ENCODE data around the gene PRX. TPM values are rescaled to one million over a fixed set of nuclear protein-coding genes. Genes with fewer than 3 reads are reported as not detected.

Gene PRX
- polyA plus RNA-seq, 3 donors = 0.13 to 0.76 TPM; not detected in 1

DNA sequence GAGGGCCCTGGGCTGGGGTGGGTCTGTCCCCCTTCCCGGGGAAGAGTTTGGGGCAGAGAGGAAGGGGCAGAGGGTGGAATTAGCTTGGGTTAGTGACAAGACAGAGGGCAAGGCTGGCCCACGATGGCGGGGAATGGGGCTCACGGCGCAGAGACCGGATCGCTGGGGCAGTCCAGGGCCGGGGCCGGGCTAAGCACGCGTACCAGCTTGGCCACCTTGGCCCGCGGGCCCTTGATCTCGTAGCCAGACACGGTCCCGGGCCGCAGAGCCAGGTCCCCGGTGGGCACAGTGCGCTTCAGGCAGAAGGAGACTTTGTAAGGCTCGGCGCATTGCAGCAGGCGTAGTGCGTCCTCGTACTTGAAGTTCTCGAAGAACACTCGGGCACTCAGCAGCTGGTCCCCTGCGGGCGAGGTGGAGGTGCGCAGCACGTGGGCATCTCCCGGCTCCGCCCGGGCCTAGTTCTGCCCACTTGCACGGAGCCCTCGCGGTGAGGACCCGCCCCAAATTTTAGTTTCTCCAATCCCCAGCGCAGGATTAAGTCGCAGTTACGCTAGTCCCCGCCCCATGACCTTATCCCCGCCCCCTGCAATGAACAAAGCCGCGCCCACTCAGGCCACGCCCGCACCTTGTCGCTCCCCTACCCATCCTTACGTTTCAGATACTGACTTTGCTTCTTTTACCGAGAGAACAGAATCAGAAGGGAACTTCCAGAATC is 14.6 kb downstream of the PRX start:
- Mint-ChIP-seq H3K36me3 (peaks cover 0 to 3% of the 10 kb centered on the region in 2 donors), H3K9me3 (peaks cover 0 to 3% (median 0%) of the 10 kb centered on the region in 7 donors), H3K4me3 (peak overlapping the region; percentile 42 to 60), H3K4me1 (peaks cover 20% of the 10 kb centered on the region), H3K27ac (peak overlapping the region in 1 of 7 donors; percentile 27), H3K27me3 (ENCODE audit: low read depth in 3 of 3) (peaks cover 0 to 21% (median 18%) of the 10 kb centered on the region in 3 donors)
- WGBS (ENCODE audit: insufficient coverage) = 39% methylated on average over 49 of the region's 49 CpGs
- no peaks in the 10 kb centered on the region for H3K36me3 ChIP-seq (replicated peaks in 1 of 2; ENCODE audit: control insufficient read depth in 1 of 2, insufficient read depth in 2 of 2, low read length in 2 of 2)
- H3K4me1 ChIP-seq (ENCODE audit: control insufficient read depth in 1 of 2, insufficient read depth in 2 of 2, low read length in 2 of 2) = peaks cover 14 to 20% of the 10 kb centered on the region in 2 donors
- no peaks in the 10 kb centered on the region for H3K27me3 ChIP-seq (ENCODE audit: control insufficient read depth in 2 of 2, insufficient read depth in 2 of 2, low read length in 2 of 2)
- TF ChIP-seq, protein P1, sequence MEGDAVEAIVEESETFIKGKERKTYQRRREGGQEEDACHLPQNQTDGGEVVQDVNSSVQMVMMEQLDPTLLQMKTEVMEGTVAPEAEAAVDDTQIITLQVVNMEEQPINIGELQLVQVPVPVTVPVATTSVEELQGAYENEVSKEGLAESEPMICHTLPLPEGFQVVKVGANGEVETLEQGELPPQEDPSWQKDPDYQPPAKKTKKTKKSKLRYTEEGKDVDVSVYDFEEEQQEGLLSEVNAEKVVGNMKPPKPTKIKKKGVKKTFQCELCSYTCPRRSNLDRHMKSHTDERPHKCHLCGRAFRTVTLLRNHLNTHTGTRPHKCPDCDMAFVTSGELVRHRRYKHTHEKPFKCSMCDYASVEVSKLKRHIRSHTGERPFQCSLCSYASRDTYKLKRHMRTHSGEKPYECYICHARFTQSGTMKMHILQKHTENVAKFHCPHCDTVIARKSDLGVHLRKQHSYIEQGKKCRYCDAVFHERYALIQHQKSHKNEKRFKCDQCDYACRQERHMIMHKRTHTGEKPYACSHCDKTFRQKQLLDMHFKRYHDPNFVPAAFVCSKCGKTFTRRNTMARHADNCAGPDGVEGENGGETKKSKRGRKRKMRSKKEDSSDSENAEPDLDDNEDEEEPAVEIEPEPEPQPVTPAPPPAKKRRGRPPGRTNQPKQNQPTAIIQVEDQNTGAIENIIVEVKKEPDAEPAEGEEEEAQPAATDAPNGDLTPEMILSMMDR (IDR thresholded peaks at IDR 0.05) = no peak
- no peak overlapping the region for H3K27ac ChIP-seq (ENCODE audit: low read depth in 1 of 2, low read length in 2 of 2)
- H4K20me1 ChIP-seq (ENCODE audit: insufficient read depth, low read length) = no peaks in the 10 kb centered on the region
- H3K79me2 ChIP-seq (ENCODE audit: insufficient read depth, low read length) = no peaks in the 10 kb centered on the region
- H2AFZ ChIP-seq (ENCODE audit: insufficient read depth, low read depth, low read length, poor library complexity, severe bottlenecking) = peak overlapping the region; percentile 21
- peak; percentile 59 to 62 (median 60) for DNase-seq
- no peaks in the 10 kb centered on the region for H3K9me3 ChIP-seq (replicated peaks in 1 of 2; ENCODE audit: control insufficient read depth in 1 of 2, insufficient read depth in 1 of 2, low read length in 2 of 2)
- H3K4me2 ChIP-seq (replicated peaks; ENCODE audit: extremely low read depth, low read length, poor library complexity, severe bottlenecking) = peak overlapping the region; percentile 66
- H3K4me3 ChIP-seq (replicated peaks in 1 of 3; ENCODE audit: low read depth in 2 of 3, low read length in 3 of 3) = peak overlapping the region in 2 of 3 experiments; percentile 7 to 50
- H3K9ac ChIP-seq (ENCODE audit: insufficient read depth, low read length, poor library complexity, severe bottlenecking) = no peak overlapping the region
- intact Hi-C loops (cut with micrococcal nuclease) = loop anchor here in 1 of 2 donors (10.0 kb wide), 1 partner anchor 94 kb away; no protein-coding TSS in a partner anchor

DNA sequence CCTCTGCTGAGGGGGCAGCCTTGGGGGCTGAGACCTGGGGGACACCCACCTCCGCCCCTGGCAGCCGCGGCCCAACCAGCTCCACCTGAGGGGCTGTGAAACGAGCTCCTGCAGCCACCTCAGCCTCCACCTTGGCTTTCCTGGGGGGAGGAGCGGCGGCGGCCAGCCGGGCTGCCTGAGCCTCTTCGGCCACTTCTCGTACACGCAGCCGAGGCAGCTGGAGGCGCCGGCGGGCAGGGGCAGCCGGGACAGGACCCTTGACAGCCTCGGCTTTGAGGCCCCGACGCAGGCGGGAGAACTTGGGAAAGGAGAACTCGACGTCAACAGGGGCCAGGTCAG is 15.6 kb downstream of the PRX start:
- no peak overlapping the region for H3K27ac ChIP-seq (ENCODE audit: low read depth in 1 of 2, low read length in 2 of 2)
- TF ChIP-seq, protein P1 (IDR thresholded peaks at IDR 0.05) = no peak

More for the DNA sequence above, 15.6 kb downstream of the PRX start:
- H3K79me2 ChIP-seq (ENCODE audit: insufficient read depth, low read length) = no peaks in the 10 kb centered on the region
- H3K9ac ChIP-seq (ENCODE audit: insufficient read depth, low read length, poor library complexity, severe bottlenecking) = no peak overlapping the region
- H3K4me1 Mint-ChIP-seq = peaks cover 16% of the 10 kb centered on the region
- H3K4me3 ChIP-seq (replicated peaks in 1 of 3; ENCODE audit: low read depth in 2 of 3, low read length in 3 of 3) = no peak overlapping the region
- peaks cover 0 to 3% (median 0%) of the 10 kb centered on the region in 7 donors for H3K9me3 Mint-ChIP-seq
- H3K27ac Mint-ChIP-seq = no peak overlapping the region
- H3K27me3 ChIP-seq (ENCODE audit: control insufficient read depth in 2 of 2, insufficient read depth in 2 of 2, low read length in 2 of 2) = no peaks in the 10 kb centered on the region
- no peak for DNase-seq
- H4K20me1 ChIP-seq (ENCODE audit: insufficient read depth, low read length) = no peaks in the 10 kb centered on the region
- intact Hi-C loops (cut with micrococcal nuclease) = loop anchor here in 1 of 2 donors (10.0 kb wide), 1 partner anchor 93 kb away; no protein-coding TSS in a partner anchor
- peaks cover 8 to 12% of the 10 kb centered on the region in 2 donors for H3K4me1 ChIP-seq (ENCODE audit: control insufficient read depth in 1 of 2, insufficient read depth in 2 of 2, low read length in 2 of 2)
- H2AFZ ChIP-seq (ENCODE audit: insufficient read depth, low read depth, low read length, poor library complexity, severe bottlenecking) = no peak overlapping the region
- peaks cover 0 to 3% of the 10 kb centered on the region in 2 donors for H3K36me3 Mint-ChIP-seq
- no peaks in the 10 kb centered on the region for H3K36me3 ChIP-seq (replicated peaks in 1 of 2; ENCODE audit: control insufficient read depth in 1 of 2, insufficient read depth in 2 of 2, low read length in 2 of 2)
- no peak overlapping the region for H3K4me3 Mint-ChIP-seq
- no peaks in the 10 kb centered on the region for H3K9me3 ChIP-seq (replicated peaks in 1 of 2; ENCODE audit: control insufficient read depth in 1 of 2, insufficient read depth in 1 of 2, low read length in 2 of 2)
- WGBS (ENCODE audit: insufficient coverage) = 96% methylated on average over 19 of the region's 22 CpGs
- H3K4me2 ChIP-seq (replicated peaks; ENCODE audit: extremely low read depth, low read length, poor library complexity, severe bottlenecking) = no peak overlapping the region
- H3K27me3 Mint-ChIP-seq (ENCODE audit: low read depth in 3 of 3) = peaks cover 0 to 21% (median 18%) of the 10 kb centered on the region in 3 donors
